HG03457 (cell line): ENCODE data around the gene ITPR2.

ENCODE experiments used
- ATAC-seq: cut with Tn5 transposase; IDR thresholded peaks from one replicate; pipeline ENCODE4 v1.9.1; 2021; ENCODE audit warnings: moderate number of reproducible peaks; ENCODE audit not compliant: unreplicated experiment

The ITPR2 gene

DNA sequence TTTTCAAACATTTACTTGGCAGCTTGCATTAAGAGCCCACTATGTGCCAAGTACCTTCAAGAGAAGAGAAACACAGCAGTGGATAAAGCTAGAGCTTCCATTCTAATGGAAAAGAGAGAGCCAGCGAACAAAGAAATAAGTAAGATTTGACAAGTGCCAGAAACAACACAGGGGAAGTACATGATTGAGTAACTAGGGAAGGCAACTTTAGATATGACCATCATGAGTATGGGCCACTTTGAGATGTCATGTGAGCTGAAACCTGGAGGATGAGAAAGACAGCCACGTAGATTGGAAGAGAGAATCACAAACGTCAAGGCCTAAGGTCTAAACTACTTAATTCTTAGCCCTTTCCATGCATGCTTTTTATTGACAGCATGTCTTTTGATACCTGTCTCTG is 121.4 kb downstream of the ITPR2 start:
- ATAC-seq, result no peak

DNA sequence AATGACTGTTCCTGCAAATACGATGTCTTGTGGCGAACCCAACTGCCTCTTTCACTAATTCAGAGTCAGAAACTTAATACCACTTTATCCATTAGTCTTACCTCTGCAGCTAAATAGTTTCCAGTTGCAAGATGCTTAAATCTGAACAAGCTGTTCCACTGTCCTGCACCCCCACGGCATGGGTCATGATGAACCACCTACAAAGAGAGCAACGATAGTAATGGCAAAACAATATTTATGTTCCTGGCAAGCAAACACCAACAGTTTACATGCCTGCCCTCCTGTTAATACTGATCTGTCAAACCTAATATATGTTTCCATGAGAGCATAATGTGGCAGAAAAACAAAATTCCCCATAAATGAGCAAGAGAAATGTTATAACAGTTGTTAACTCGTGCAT is 121.9 kb downstream of the ITPR2 start:
- ATAC-seq, result no peak

DNA sequence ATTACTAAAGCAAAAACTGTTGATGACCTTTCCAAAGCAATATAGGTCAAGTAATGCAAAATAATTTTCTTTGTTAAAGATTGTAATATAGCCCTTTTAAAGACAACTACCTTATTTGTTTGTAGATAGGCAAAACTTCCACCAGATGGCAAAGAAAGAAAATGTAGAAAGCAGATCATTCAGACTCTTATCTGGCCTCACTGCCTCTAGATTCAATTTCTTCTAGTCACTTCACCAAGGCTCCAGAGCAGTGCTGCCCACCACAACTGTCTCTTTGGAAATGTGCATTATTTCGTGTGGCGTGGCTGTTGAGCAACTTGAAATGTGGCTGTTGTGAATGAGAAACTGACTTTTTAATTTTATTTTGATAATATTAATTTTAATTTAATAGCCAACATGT is 127.1 kb downstream of the ITPR2 start:
- ATAC-seq, result no peak

DNA sequence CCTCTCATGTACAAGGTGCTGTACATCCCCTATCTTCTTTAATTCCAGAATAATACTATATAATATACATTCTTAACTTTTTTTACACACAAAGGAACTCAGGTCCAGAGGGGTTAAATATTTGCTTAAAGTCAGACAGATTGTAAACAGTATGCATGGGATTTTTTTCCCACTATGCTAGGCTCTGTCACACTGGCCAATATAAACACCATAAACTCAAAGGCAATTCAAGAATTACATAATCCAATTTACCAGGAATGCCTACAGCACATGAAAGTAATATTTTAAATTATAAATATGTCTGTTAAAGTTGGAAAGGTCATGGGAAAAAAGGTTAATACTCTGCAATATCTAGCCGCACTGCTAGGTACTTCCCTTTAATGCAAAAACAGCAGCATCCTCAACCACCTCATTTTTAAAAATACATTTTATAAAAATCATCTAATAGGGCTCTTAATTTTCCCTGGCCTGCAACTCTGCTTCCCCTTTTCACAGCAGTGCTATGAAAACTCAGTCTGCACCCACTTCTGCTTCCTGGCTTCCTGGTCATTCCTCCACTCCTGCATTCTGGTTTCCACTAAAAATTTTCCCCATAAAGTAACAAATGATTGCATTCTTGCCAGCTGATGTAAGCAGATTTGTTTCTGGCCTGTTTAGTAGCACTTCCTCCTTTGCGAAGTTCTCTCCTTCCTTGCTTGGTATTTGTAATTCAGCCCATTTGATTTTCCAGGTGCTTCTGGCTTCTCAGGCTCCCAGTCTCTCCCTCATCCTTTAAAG is 128.1 kb downstream of the ITPR2 start:
- ATAC-seq, result no peak

DNA sequence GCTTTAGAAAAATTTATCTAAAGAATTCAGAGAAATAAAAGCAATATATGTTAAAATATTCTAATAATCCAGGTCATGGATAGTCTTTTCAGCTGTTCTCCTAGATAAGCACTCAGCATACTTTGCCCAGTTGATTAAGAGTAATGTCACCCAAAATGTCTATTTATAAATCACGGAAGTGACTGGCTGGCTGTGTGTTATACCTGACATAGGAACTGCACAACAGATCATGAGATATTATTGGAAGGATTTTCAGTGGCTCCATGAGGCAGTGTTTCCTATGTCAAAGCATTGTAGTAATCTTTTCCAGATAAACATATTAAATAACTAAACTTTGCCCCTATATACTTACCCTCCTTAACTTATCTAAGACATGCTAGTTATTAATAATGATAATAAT is 128.8 kb downstream of the ITPR2 start:
- ATAC-seq, result no peak

DNA sequence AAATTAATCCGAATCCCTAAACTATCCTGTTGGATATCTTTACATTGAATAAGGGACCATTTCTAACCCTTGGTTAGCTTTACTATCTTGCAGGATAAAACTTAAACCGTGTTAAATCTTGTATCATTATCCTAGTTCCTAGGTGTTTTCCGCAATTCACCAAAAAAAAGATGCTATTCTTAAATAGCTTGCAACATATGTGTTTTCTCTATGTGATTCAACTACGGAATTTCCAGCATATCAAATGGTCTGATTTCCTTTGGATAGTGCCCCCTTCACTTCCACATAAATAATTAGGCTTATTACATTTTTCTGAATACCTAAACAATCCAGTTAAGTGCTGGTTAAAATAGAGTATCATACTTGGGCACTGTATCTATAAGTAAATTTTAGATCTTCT is 130.3 kb downstream of the ITPR2 start:
- ATAC-seq, result no peak

DNA sequence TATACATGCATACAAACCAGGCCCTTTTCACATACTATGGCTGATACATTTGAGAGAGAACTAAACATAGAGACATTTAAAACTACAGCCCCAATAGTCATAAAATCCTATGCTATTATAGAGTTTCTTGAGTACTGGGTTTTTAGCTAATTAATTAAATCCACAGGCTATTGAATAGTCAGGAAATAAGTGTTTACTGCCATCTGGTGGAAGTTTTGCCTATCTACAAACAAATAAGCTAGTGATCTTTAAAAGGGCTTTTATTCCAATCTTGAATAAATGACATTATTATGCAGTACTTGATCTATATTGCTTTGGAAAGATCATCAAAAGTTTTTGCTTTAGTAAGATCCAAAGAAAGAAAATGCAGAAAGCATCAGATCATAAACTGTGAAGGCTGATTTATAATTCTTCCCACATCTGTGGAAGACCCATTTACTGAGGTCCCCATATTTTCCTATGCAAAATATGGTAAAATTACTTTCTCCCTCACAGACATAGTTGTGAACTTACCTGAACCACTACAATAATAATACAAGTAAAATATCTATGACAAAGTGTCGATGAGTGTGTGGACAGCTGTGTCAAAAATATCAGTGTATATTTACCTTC is 131.3 kb downstream of the ITPR2 start:
- no peak for ATAC-seq

DNA sequence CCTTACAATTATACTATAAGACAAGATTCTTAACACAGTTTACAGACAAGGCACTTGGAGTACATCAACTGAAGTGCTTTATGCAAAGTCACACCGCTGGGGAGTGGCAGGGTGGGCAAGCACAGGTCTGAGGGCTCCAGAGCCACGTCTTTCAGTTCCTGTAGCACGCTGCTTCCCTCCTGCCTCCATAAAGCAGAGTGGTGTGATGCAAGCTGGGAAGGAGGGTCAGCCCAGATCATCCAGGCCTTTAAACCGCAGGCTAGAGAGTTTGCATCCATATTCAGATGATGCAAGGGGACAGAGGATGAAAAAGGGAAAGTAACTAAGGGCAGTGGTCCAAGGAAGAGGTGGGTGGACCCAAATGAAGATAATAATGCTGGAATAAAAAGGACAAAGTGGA is 132.6 kb downstream of the ITPR2 start:
- ATAC-seq, result no peak

DNA sequence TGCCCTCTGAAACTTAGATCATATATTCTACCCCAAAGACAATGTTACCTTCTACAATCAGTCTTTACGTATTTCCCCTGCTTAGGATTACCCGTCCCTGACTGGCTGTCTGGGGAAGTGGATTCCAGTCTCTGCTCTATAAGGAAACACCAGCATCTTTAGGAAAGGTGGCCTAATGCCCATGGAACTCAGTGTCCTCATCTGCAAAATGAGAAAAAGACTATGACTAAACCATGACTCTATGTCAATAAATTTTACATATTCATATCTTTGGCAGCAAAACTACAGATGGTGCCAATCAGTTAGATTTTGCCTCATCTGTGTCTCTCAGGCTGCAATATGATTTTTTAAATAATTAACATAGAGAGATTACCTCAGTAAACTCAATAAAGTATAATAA is 133.8 kb downstream of the ITPR2 start:
- no peak for ATAC-seq

DNA sequence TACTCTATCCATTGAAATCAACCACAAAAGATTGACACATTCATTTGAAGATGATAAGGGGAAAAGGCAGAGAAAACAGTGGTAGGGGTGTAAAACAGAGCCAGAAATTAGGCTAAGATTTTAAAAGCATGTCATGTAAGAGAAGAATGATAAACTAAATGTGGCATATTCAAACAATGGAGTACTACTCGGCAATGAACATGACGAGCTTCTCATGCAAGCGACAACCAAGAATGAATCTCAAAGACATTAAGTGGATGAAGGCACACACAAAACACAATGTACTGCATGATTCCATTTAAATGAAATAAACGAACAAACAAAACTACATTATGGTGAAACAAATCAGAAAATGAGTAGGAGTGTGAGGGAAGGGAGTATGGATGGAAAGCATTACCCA is 134.8 kb downstream of the ITPR2 start:
- no peak for ATAC-seq

DNA sequence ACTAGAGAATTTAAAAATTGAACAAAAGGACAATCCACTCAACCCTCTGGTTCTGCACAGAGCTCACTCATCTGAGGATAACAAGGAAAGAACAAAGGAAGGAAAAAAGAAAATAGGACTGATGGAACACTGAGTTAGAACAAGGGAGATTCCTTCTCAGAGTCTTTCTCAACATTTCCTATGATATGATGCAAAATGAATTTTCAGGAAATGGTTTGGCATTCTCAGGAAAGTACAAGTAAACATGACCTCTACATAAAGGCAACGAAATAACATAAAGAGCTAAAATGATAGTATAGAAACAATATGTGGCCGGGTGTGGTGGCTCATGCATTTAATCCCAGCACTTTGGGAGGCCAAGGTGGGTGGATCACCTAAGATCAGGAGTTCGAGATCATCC is 135.8 kb downstream of the ITPR2 start:
- ATAC-seq, result no peak

DNA sequence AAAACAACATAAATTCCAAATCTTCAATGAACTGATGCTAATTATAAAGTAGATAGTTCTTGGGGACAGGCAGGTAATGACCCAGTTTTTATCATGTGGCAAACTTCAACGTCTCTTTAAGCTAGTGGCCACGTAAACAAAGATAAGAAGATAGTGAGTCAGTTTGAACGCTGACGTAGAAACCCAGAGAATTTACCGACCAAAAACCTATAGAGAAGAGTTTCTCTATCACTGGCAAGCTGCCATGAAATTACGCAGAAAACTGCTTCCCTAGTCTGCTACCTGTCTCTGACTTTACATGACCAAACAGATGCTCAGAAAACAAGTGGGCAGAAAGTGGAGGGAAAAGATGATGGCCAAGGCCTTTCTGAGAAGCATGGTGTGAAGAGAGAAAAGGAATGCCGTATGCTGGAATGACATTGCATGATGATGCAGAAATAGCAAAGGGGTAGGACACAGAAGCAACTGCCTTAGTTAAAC is 136.3 kb downstream of the ITPR2 start:
- ATAC-seq, result no peak

DNA sequence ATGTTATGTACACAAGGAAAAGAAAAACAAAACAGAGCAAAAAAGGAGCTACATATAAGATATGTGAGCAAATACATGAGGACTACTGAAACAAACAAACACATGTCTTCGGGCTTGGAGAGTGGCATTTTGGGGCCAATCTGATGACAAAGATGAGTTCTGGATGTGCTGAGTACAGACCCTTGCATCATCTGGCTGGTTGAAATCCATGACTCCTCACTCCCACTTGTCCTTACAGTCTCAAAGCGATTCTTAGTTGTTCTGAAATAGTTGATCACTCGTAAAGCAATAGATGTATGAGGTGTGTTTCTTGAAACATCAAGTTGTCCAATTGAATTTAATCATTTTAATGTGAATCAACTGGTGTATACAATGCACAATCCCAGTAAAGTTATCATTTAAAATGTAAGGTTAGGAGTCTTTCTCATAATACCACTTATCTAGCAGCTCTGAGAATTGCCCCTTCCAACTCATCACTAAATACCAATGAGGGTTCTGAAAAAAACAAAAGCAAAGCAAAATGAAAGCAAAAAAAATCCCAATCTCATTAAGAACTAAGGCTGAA is 136.9 kb downstream of the ITPR2 start:
- ATAC-seq, result no peak

DNA sequence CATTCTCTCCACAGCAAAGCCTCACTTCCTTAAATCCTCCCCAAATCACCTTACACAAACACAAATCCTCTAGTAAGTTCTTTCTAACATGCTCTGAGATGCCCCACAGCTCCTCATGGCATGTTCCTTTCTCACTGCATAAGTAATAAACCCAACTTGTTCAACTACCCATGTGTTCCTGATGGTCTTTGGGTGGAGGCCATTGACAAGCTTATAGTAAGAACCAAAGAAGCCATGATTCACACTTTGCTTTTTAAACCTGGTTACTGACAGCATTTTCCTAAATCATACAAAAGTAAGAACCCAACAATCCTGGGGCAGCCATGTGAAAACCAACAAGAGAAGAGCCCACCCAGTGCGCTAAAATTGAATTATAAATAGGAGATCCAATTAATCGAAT is 138.6 kb downstream of the ITPR2 start:
- no peak for ATAC-seq

DNA sequence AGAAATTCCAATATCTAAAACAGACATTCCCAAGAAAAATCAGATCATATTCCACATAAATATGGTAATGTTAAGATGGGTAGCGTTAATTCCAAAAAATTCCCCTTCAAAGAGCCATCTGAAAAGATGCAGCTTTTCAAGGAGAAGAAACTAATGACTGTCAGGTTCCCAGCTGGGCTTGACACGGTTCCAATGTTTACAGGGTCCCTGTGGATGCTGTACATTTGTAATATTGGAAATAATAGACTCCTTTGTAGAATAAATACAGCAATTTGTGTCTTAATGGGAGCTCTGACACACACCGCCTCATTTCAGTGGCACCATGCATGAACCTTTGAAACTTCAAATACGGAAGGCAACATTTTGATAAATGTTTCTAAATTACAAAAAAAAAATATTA is 140.6 kb downstream of the ITPR2 start:
- no peak for ATAC-seq

DNA sequence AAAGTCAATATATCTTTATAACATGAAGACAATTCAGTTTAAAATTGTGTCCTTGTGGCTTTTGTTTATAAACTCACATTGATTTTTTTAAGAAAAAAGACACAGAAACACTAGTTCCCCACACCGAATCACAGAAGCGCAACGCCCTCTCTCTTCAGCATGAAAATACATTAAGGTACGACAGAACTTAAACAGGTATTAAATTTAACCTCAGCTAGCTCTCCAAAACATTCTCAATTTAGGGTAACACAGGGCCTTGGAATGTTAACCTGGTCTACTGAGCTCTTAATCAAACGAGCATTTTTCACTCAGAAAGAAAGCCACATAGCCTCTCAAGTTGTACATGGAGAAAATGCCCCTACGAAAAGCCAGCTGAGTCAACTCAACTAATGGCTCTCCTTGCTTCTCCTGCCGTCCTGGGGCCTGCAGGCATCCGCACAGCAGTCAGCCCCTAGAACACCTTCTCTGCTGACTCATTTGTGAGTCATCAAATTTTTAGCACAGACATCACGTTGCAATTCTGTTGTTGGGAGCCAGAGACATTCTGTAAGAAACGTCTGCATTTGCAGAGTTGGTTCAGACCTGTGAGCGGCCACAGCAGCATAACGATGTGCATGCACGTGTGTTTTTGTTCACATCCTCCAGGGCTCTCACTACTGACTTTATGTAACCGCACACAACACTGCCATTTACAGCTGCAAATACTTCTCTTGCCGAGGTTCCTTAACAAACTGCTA is 141.6 kb downstream of the ITPR2 start:
- no peak for ATAC-seq

DNA sequence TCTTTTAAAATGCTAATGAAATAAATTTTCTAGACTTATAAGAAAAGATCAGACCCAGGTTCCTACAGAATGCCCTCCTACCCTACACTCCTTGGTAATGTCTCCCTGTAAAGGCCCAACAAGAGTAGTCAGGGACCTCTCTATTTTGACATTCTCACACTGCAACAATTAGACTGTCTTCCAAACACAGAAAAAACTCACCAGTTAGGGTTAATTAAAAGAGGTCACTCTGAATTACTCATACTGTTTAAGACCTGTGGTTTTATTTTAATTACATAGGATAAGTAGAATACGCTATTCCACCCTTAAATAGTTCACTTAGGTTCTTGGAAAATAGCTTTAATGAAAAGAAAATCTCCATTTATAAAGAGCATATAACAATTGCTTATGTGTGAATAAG is 142.4 kb downstream of the ITPR2 start:
- no peak for ATAC-seq

DNA sequence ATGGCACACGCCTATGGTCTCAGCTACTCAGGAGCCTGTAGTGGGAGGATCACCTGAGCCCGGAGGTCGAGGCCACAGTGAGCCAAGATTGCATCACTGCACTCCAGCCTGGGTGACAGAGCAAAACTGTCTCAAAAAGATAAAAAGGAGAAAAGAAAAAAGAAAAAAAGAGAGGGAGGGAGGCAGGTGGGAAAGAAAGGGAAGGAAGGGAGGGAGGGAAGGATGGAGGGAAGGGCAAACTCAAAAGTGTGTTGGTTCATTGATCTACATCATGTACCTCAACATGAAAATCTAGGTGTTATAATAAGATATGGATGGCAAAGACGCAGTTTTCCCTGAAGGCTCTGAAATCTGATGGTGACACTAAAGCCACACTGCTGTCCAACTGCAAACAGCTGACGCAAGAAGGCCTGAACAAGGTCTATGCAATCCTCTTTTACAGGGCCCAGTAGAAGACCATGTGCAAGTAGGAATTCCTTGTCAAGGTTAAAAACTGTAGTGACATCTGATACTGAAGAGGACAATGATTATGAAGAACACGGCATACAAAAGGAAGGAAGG is 143.6 kb downstream of the ITPR2 start:
- ATAC-seq, result no peak

DNA sequence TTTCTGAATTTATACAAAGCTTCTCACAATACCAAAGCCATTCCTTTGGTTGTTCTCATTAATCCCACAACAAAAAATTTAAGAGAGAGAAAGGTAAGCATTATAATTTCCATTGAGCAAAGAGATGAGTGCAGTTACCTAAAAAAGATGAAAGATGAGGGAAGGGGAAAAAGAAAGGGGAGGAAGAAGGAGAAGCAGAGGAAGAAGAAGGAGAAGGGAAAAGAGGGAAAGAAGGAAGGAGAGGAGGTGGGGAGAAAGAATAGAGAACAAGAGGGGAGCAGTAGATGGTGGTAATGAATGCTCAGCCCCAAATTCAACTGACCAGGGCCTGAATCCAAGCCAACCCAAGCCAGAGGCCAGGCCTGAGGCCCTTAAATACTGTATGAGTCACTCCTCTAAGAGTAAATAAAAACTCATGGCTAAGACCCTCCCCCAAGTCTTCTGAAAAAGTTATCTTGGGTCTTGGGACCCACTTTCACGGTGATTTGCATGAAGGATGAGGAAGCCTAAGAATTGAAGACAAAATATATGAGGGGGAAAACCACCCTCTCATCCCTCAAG is 144.6 kb downstream of the ITPR2 start:
- no peak for ATAC-seq

DNA sequence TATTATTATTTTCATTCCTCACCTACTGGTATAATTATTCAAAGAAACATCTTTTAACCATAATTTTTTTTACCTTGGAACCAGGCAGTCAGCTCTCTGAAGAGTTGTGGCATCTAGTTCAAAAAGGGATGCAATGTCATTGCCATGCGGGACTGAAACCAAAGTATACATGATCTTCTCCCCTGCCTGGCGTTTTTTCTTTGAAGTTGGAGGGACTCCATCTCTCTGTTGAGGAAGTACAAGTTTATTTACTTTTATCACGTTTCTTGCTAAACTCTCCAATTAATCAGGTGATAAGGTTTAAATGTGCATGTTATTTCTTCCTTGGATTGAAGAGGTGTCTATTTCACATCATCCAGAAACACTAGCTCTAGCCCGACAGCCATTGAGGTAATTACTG is 146.6 kb downstream of the ITPR2 start:
- no peak for ATAC-seq

DNA sequence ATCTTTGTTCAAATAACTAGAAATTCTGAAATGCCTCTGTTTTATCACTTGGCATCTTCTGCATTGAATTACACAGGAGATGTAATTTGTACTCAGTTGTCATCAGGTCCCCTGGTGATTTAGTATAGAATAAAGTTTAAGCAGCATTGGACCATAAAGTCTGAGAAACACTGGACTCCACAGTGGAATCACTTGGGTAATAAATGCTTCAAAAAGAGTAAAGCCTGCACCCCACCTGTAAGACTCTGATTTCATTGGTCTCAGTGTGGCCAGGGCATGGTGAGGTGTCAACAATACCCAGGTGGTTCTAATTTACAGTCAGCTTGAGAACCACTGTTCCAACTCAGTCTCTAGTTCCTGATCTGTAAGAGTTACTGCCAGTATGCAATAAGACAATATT is 148.9 kb downstream of the ITPR2 start:
- no peak for ATAC-seq
